Colonic mucosa (tissue), 4 donors: ENCODE results near the gene KHDC4. TPM values are rescaled to one million over a fixed set of nuclear protein-coding genes. Genes with fewer than 3 reads are reported as not detected.
"Not testable (repeated sequence)": the region's sequence is repeated elsewhere in the genome, so short reads cannot be mapped to it uniquely, and the experiment has no call there.

Source experiments
- DNase-seq: peaks from one replicate; pipeline ENCODE4 v3.0.0-alpha.2; 2020
- H3K27ac ChIP-seq: fragments of 200-600 bp; one replicate; pipeline ENCODE4 v1.8.0; 2021
- H3K27me3 ChIP-seq: fragments of 200-600 bp; one replicate; pipeline ENCODE4 v1.8.0; 2021
- H3K36me3 ChIP-seq: fragments of 200-600 bp; one replicate; pipeline ENCODE4 v1.8.0; 2021
- H3K4me1 ChIP-seq: fragments of 200-600 bp; one replicate; pipeline ENCODE4 v1.8.0; 2021; ENCODE audit warnings: mild to moderate bottlenecking
- H3K4me3 ChIP-seq: fragments of 200-600 bp; one replicate; pipeline ENCODE4 v1.8.0; 2021
- H3K9ac ChIP-seq, 2 donors: one replicate each; pipeline ENCODE4 v1.7.0; 2013; ENCODE audit warnings: control low read depth in 2 of 2, low read depth in 2 of 2, low read length in 2 of 2
- H3K9me3 ChIP-seq: fragments of 200-600 bp; one replicate; pipeline ENCODE4 v1.8.0; 2021
- intact Hi-C: fragments of 100-400 bp; cut with DNase I; formaldehyde crosslinking; loops from one replicate; pipeline ENCODE4 v1.14.1; 2022
- total RNA-seq, 2 donors: library from RNA; stranded (reverse); fragmentation: NEBNext Ultra II Directional in 1 of 2; extraction: Animal tissue kit (Norgen Biotek cat#: 25700) in 1 of 2; gene quantifications; one replicate each; pipeline ENCODE4 v1.2.1, GENCODE V29; 2021
- TF ChIP-seq, protein P1 (sequence below): fragments of 200-600 bp; IDR thresholded peaks from one replicate; pipeline ENCODE4 v1.8.0; 2022; ENCODE audit warnings: antibody characterized with exemption, mild to moderate bottlenecking
- donor health status: healthy.
- donor health status: DM: no; HTN: no; CAD: no.
- donor health status: DM: no; HTN: no; CAD: no.

The KHDC4 gene
- total RNA-seq, 2 donors from 2014 or later, result 42.5 to 56.0 TPM

GRCh38 chr1:155931332-155932038 is 2.7 kb downstream of the KHDC4 start:
- peaks cover 6% of the 10 kb centered on the region for H3K36me3 ChIP-seq
- TF ChIP-seq, protein P1, sequence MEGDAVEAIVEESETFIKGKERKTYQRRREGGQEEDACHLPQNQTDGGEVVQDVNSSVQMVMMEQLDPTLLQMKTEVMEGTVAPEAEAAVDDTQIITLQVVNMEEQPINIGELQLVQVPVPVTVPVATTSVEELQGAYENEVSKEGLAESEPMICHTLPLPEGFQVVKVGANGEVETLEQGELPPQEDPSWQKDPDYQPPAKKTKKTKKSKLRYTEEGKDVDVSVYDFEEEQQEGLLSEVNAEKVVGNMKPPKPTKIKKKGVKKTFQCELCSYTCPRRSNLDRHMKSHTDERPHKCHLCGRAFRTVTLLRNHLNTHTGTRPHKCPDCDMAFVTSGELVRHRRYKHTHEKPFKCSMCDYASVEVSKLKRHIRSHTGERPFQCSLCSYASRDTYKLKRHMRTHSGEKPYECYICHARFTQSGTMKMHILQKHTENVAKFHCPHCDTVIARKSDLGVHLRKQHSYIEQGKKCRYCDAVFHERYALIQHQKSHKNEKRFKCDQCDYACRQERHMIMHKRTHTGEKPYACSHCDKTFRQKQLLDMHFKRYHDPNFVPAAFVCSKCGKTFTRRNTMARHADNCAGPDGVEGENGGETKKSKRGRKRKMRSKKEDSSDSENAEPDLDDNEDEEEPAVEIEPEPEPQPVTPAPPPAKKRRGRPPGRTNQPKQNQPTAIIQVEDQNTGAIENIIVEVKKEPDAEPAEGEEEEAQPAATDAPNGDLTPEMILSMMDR, result no peak
- DNase-seq, result no peak
- no peaks in the 10 kb centered on the region for H3K9me3 ChIP-seq
- peak overlapping the region in 1 of 2 donors; percentile 66 for H3K9ac ChIP-seq
- peak overlapping the region; percentile 11 for H3K4me3 ChIP-seq
- H3K4me1 ChIP-seq, result peaks cover 18% of the 10 kb centered on the region
- H3K27me3 ChIP-seq, result no peaks in the 10 kb centered on the region
- peak overlapping the region; percentile 46 for H3K27ac ChIP-seq
- intact Hi-C loops, result no loop called here

DNA sequence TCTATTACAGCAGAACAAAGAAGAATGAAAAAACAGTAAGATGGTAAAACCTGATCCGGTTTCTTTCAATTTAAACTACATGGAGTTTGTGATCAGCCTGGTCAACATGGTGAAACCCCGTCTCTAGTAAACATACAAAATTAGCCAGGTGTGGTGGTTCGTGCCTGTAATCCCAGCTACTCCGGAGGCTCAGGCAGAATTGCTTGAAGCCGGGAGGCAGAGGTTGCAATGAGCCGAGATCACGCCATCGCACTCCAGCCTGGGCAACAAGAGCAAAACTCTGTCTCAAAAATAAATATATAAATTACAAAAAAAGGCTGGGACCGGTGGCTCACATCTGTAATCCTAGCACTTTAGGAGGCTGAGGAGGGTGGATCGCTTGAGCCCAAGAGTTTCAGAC is 3.5 kb downstream of the KHDC4 start:
- H3K9me3 ChIP-seq, H3K27me3 ChIP-seq, intact Hi-C loops, DNase-seq: not testable (repeated sequence)
- Histone ChIP-seq H3K4me1 (peaks cover 18% of the 10 kb centered on the region), H3K9ac (peak overlapping the region; percentile 18 to 66), H3K27ac (peak overlapping the region; percentile 46), H3K36me3 (peaks cover 13% of the 10 kb centered on the region), H3K4me3 (peak overlapping the region; percentile 11)

- H3K9ac ChIP-seq, result no peak overlapping the region
- no peak overlapping the region for H3K27ac ChIP-seq
- no peaks in the 10 kb centered on the region for H3K9me3 ChIP-seq
- no peak overlapping the region for H3K4me3 ChIP-seq
- peaks cover 18% of the 10 kb centered on the region for H3K36me3 ChIP-seq
- peaks cover 18% of the 10 kb centered on the region for H3K4me1 ChIP-seq
- H3K27me3 ChIP-seq, result no peaks in the 10 kb centered on the region
- no peak for DNase-seq
- intact Hi-C loops, result no loop called here
- TF ChIP-seq, protein P1, result no peak
These were observed 5.2 kb downstream of the KHDC4 start for GRCh38 chr1:155929057-155929456.

- DNase-seq, result no peak
- TF ChIP-seq, protein P1, result no peak
- Histone ChIP-seq H3K4me1 (peaks cover 5% of the 10 kb centered on the region), H3K27ac (no peak overlapping the region), H3K9me3 (no peaks in the 10 kb centered on the region), H3K9ac (no peak overlapping the region), H3K36me3 (peaks cover 26% of the 10 kb centered on the region), H3K4me3 (no peak overlapping the region), H3K27me3 (no peaks in the 10 kb centered on the region)
- intact Hi-C loops, result no loop called here
These were observed 8.7 kb downstream of the KHDC4 start for GRCh38 chr1:155925506-155925905.

DNA sequence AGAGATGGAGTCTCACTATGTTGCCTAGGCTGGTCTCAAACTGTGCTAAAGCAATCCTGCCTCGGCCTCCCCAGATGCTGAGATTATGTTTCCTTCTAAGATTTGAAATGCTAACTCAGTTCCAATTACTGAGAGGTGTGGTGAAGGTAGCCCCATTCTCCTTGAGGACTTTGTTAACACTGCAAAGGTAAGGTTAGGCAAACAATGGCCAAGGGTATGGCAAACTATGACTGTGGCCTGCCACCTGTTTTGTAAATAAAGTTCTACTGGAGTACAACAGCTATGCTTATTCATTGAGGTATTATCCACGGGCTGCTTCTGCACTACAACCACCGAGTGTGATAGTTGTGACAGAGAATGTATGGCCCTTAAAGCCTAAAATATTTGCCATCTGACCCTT is 13.5 kb downstream of the KHDC4 start:
- H3K4me3 ChIP-seq, result no peak overlapping the region
- DNase-seq, result no peak
- no peaks in the 10 kb centered on the region for H3K27me3 ChIP-seq
- no peak overlapping the region for H3K9ac ChIP-seq
- no peaks in the 10 kb centered on the region for H3K9me3 ChIP-seq
- H3K36me3 ChIP-seq, result peaks cover 28% of the 10 kb centered on the region
- no peak overlapping the region for H3K27ac ChIP-seq
- intact Hi-C loops, result no loop called here
- TF ChIP-seq, protein P1, result no peak
- no peaks in the 10 kb centered on the region for H3K4me1 ChIP-seq

GRCh38 chr1:155919801-155920200 is 14.4 kb downstream of the KHDC4 start:
- intact Hi-C loops, result no loop called here

More at GRCh38 chr1:155919801-155920200, 14.4 kb downstream of the KHDC4 start:
- no peak overlapping the region for H3K27ac ChIP-seq
- H3K9me3 ChIP-seq, result no peaks in the 10 kb centered on the region
- H3K4me1 ChIP-seq, result no peaks in the 10 kb centered on the region
- H3K4me3 ChIP-seq, result no peak overlapping the region
- TF ChIP-seq, protein P1, result no peak
- H3K27me3 ChIP-seq, result no peaks in the 10 kb centered on the region
- DNase-seq, result no peak
- no peak overlapping the region for H3K9ac ChIP-seq
- H3K36me3 ChIP-seq, result peaks cover 27% of the 10 kb centered on the region
